IPS-15b (cell line): Measurements from ENCODE around the gene ZIC2.
A peak's percentile ranks its signal among the peaks of the same experiment; 100 is the strongest.

Experiments
- H3K27me3 ChIP-seq: one replicate; pipeline ENCODE4 v1.6.1; 2013; ENCODE audit warnings: low read length; ENCODE audit not compliant: control insufficient read depth, insufficient read depth
- H3K36me3 ChIP-seq: one replicate; pipeline ENCODE4 v1.6.1; 2013; ENCODE audit warnings: low read length; ENCODE audit not compliant: control insufficient read depth, insufficient read depth
- H3K4me1 ChIP-seq: one replicate; pipeline ENCODE4 v1.6.1; 2013; ENCODE audit warnings: mild to moderate bottlenecking, low read length; ENCODE audit not compliant: control insufficient read depth, insufficient read depth
- H3K4me3 ChIP-seq: one replicate; pipeline ENCODE4 v1.5.1; 2013; ENCODE audit warnings: low read depth, low read length
- H3K9ac ChIP-seq: one replicate; pipeline ENCODE4 v1.6.1; 2013; ENCODE audit warnings: low read depth, mild to moderate bottlenecking, low read length
- H3K9me3 ChIP-seq: one replicate; pipeline ENCODE4 v1.6.1; 2013; ENCODE audit warnings: mild to moderate bottlenecking, low read length; ENCODE audit not compliant: control insufficient read depth, insufficient read depth

ZIC2 gene

GRCh38 chr13:99991828-99992775, 10.5 kb downstream of the ZIC2 start:
- Histone ChIP-seq H3K9me3 (no peaks in the 10 kb centered on the region), H3K4me3 (peak overlapping the region; percentile 75), H3K9ac (no peak overlapping the region), H3K4me1 (peaks cover 37% of the 10 kb centered on the region), H3K27me3 (peaks cover 96% of the 10 kb centered on the region), H3K36me3 (no peaks in the 10 kb centered on the region)

GRCh38 chr13:99992949-99993351, 11.4 kb downstream of the ZIC2 start:
- Histone ChIP-seq H3K27me3 (peaks cover 88% of the 10 kb centered on the region), H3K36me3 (no peaks in the 10 kb centered on the region), H3K4me1 (peaks cover 33% of the 10 kb centered on the region), H3K9me3 (no peaks in the 10 kb centered on the region), H3K9ac (no peak overlapping the region), H3K4me3 (no peak overlapping the region)

DNA sequence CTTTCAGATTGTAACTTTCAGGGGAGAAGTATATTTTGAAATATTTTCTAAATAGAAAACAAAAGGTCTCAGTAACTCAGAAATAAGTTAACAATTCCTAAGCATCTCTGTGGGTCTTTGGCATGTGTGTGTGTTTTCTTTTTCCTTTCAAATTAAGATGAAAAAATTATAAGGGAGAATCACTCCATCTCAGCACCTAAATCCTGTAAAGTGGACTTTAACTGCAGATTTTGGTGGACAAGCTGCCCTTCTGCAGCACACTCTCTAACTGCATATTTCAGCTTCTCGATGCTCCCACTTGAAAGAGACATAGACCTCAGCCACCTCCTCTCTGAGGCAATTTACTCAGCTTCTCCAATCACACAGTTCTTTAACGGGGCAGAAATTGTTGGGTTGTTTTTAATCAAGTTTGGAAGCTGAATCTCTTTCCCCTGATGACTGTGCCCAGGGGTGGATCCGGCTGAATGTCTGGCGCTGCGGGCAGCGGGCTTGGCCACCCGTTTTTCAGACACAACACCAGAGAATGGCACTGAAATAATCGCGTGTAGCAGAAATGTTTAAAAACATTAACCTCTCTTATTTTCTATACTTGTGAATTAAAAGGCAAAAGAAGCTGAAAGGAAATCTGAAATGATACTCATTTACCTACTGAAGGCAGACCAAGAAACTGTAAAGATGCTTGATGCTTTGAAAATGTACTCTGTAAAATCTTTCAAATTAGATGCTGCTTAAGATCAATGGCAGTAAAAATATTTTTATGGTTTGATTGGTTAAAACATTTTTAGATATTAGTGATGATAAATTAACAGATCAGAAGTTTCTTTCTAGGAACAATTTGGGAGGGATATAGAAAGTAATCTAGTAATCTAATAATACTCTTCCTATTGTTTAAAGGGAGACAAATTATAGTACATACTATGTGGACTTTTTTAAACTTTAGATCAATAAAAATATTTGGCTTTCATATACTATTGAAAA, 12.4 kb downstream of the ZIC2 start:
- H3K36me3 ChIP-seq, result no peaks in the 10 kb centered on the region
- no peaks in the 10 kb centered on the region for H3K9me3 ChIP-seq
- peaks cover 87% of the 10 kb centered on the region for H3K27me3 ChIP-seq
- H3K4me1 ChIP-seq, result peaks cover 28% of the 10 kb centered on the region
- no peak overlapping the region for H3K9ac ChIP-seq
- no peak overlapping the region for H3K4me3 ChIP-seq

DNA sequence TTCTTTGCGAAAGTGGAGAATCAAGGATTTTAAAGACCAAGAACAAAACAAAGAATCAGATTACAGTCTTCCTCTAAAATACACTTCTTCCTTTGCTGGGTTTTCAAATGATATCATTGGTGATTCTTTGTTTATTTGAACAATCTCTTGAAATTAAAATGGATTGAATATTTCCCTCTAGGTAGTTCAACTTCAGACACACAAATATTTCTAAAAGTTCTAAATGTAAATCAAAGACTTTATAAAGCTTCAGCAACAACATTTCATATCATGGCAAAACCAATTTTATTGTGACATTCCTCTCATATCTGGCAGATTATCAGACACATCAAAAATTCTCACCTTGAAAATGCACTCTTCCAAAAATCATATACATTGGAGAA, 13.0 kb downstream of the ZIC2 start:
- Histone ChIP-seq H3K4me3 (no peak overlapping the region), H3K4me1 (peaks cover 28% of the 10 kb centered on the region), H3K9ac (no peak overlapping the region), H3K9me3 (no peaks in the 10 kb centered on the region), H3K27me3 (peaks cover 85% of the 10 kb centered on the region), H3K36me3 (no peaks in the 10 kb centered on the region)

GRCh38 chr13:99995104-99995588, 13.6 kb downstream of the ZIC2 start:
- Histone ChIP-seq H3K4me3 (peak overlapping the region; percentile 1), H3K27me3 (peaks cover 80% of the 10 kb centered on the region), H3K4me1 (peaks cover 23% of the 10 kb centered on the region)

DNA sequence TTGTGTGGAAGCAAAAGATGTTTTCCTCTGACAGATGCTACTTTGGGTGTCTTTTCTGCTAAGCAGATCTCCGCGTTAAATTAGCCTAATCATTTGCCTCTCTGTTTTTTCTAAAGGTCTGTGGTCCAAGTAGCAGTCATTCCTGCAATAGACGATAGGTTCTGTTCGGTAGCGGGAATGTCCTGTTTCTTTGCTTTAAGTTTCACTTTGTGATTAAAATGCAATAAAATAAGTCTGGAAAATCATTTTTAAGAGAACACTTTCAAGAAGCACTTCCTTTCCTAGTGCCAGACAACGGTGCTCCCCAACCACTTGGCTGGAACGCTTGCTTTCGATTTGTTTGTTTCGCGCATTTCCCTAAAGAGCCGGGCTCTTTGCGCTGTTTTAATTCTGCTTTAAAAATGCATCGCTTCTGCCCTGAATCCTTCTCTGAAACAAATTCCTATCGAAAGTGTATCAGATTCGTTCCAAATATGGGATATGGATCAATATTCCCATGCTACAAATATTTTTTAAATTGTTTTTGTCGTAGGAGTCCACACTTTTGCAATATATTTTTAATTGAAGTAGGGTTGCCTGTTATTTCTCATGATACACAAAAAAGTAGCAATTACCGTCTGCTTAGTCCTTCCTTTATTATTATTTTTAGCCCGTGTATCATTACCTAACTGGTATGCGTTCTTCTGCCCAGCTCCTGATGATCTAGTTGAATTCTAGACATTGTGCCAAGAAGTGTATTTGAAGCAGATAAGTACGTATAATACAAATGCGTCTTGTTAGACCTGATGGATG, 14.2 kb downstream of the ZIC2 start:
- peaks cover 73% of the 10 kb centered on the region for H3K27me3 ChIP-seq
- H3K4me3 ChIP-seq, result peak overlapping the region; percentile 30
- no peak overlapping the region for H3K9ac ChIP-seq
- no peaks in the 10 kb centered on the region for H3K36me3 ChIP-seq
- peaks cover 21% of the 10 kb centered on the region for H3K4me1 ChIP-seq
- H3K9me3 ChIP-seq, result no peaks in the 10 kb centered on the region

More at GRCh38 chr13:99995104-99995588, 13.6 kb downstream of the ZIC2 start:
- H3K9me3 ChIP-seq, result no peaks in the 10 kb centered on the region
- H3K9ac ChIP-seq, result no peak overlapping the region
- H3K36me3 ChIP-seq, result no peaks in the 10 kb centered on the region

- Histone ChIP-seq H3K36me3 (no peaks in the 10 kb centered on the region), H3K27me3 (peaks cover 66% of the 10 kb centered on the region), H3K4me3 (peak overlapping the region; percentile 62), H3K9me3 (no peaks in the 10 kb centered on the region), H3K4me1 (peaks cover 21% of the 10 kb centered on the region), H3K9ac (no peak overlapping the region)
Observed at GRCh38 chr13:99996381-99996973, 14.9 kb downstream of the ZIC2 start.

- H3K4me1 ChIP-seq, result peaks cover 17% of the 10 kb centered on the region
- H3K9ac ChIP-seq, result peak overlapping the region; percentile 42
- no peaks in the 10 kb centered on the region for H3K9me3 ChIP-seq
- H3K4me3 ChIP-seq, result peak overlapping the region; percentile 62
- H3K36me3 ChIP-seq, result no peaks in the 10 kb centered on the region
- peaks cover 54% of the 10 kb centered on the region for H3K27me3 ChIP-seq
Observed at GRCh38 chr13:99997702-99998214, 16.2 kb downstream of the ZIC2 start.

DNA sequence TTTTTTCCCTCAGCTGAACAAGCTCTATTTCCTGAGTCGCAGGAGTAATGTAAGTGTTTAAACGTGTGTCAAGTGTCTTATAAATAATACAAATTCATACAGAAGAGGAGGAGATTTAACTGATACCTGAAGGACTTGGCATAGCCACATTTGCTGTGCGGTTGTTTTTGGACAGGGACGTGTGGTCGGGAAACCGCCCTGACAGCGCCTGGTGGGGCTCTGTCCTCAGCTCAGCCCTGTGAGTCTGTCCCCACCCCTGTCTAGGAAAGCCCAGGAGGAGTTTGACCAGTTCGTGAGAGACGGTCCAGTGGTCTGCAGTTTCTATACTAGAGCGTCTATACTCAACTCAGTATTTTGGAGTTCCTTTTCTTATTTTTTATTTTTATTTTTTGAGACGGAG, 16.7 kb downstream of the ZIC2 start:
- H3K9ac ChIP-seq, result no peak overlapping the region
- H3K36me3 ChIP-seq, result no peaks in the 10 kb centered on the region
- peaks cover 17% of the 10 kb centered on the region for H3K4me1 ChIP-seq
- peaks cover 48% of the 10 kb centered on the region for H3K27me3 ChIP-seq
- H3K4me3 ChIP-seq, result peak overlapping the region; percentile 62
- no peaks in the 10 kb centered on the region for H3K9me3 ChIP-seq

DNA sequence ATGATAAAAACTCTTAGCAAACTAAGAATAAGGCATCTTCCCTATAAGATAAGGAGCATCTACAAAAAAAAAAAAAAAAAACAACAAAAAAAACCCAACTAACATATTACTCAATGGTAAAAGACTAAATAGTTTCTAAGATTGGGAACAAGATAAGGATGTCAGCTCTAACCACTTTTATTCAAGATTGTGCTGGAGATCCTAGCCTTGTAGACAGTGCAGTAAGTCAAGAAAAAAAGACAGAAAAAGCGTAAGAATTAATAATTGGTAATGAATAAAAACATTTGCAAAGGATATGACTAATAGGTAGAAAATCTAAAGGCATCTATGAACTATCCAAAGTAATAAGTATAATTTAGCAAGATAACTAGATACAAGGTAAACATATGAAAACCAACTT, 33.0 kb downstream of the ZIC2 start:
- H3K4me1 ChIP-seq, result no peaks in the 10 kb centered on the region
- H3K9ac ChIP-seq, result no peak overlapping the region
- no peaks in the 10 kb centered on the region for H3K27me3 ChIP-seq
- no peaks in the 10 kb centered on the region for H3K36me3 ChIP-seq
- H3K4me3 ChIP-seq, result no peak overlapping the region
- no peaks in the 10 kb centered on the region for H3K9me3 ChIP-seq
